ENCODE results near the gene KDM3A. TPM values are rescaled to one million over a fixed set of nuclear protein-coding genes. Genes with fewer than 3 reads are reported as not detected.

Gene KDM3A
- total and polyA plus RNA-seq, 10 of the 15 experiments (the other 5 are each of a cell fraction or from before 2014, with no cell fraction given) = 3.8 to 102 (median 11.1) TPM

GRCh38 chr2:86443631-86444350 lies 2.6 kb downstream of the KDM3A start:
- H3K4me2 ChIP-seq (ENCODE audit: control insufficient read depth, insufficient read depth) = peak overlapping the region; percentile 75
- in situ Hi-C loops (cut with MboI) (loop anchor here (25.0 kb wide), 1 partner anchor 1506 kb away; no protein-coding TSS in a partner anchor), intact Hi-C loops (cut with micrococcal nuclease; ENCODE audit: unreplicated experiment) (loop anchor here (2.0 to 10.0 kb wide), 2 partner anchors 119 to 219 kb away; partner anchors contain the start of gene CHMP3)
- ChIA-PET CTCF (interaction anchor here (1.0 to 4.0 kb wide), 4 partner anchors 8 to 222 kb away, joined by 3 to 15 read pairs (median 6); no protein-coding TSS in a partner anchor), POLR2A (interaction anchor here (0.9 to 3.0 kb wide), 2 partner anchors 119 to 175 kb away, joined by 3 to 20 read pairs; partner anchors contain the start of gene CHMP3), SMC1A (ENCODE audit: uncharacterized antibody, unreplicated experiment) (interaction anchor here (0.8 to 2.8 kb wide), 8 partner anchors 15 to 223 kb away, joined by 3 to 13 read pairs (median 4); no protein-coding TSS in a partner anchor), RAD21 (ENCODE audit: unreplicated experiment) (interaction anchor here (1.3 to 2.0 kb wide), 2 partner anchors 173 to 178 kb away, joined by 4 to 10 read pairs; no protein-coding TSS in a partner anchor)
- no peaks in the 10 kb centered on the region for H3K27me3 ChIP-seq (replicated peaks in 1 of 2; ENCODE audit: control insufficient read depth in 2 of 2, insufficient read depth in 2 of 2, low read length in 1 of 2)
- peaks cover 12% of the 10 kb centered on the region; the same call in 2 of the 3 replicates for H3K9me3 ChIP-seq (replicated peaks; ENCODE audit: control insufficient read depth, insufficient read depth, low read length)
- FAIRE-seq (no peak), DNase-seq (ENCODE audit: low read depth, low spot score) (no peak), ATAC-seq (no peak)
- WGBS (ENCODE audit: insufficient coverage, insufficient replicate concordance, low lambda C conversion rate, missing lambda C conversion rate) = 82% methylated on average over 7 of the region's 7 CpGs
- H3K36me3 ChIP-seq (ENCODE audit: control insufficient read depth in 2 of 2, insufficient read depth in 2 of 2, low read length in 1 of 2) = peaks cover 1 to 19% of the 10 kb centered on the region in 2 experiments; a peak in 3 of 4 replicates
- no TSS peak for BruUV-seq (replicated peaks)
- peaks cover 11% of the 10 kb centered on the region for H3K4me1 ChIP-seq (ENCODE audit: control insufficient read depth, insufficient read depth, low read length)
- peak overlapping the region; percentile 78 for H3K4me3 ChIP-seq
- H3K9ac ChIP-seq (ENCODE audit: control insufficient read depth, insufficient read depth, low read length) = no peak overlapping the region; the same call in 1 of the 2 replicates
- no peak overlapping the region; the same call in 1 of the 2 replicates for H3K27ac ChIP-seq (ENCODE audit: control insufficient read depth, insufficient read depth)
- peaks cover 11% of the 10 kb centered on the region for H4K20me1 ChIP-seq (ENCODE audit: control insufficient read depth, insufficient read depth)
- TF ChIP-seq SUPT20H (IDR thresholded peaks at IDR 0.05; ENCODE audit: borderline replicate concordance, control insufficient read depth, low read depth, low read length) (no peak), POLR2AphosphoS2 (IDR thresholded peaks at IDR 0.05; ENCODE audit: low read depth, low read length) (no peak), BACH1 (IDR thresholded peaks at IDR 0.05; ENCODE audit: borderline replicate concordance) (no peak), REST (IDR thresholded peaks at IDR 0.05; ENCODE audit: low read depth, low read length) (no peak), ZBTB40 (IDR thresholded peaks at IDR 0.05; ENCODE audit: borderline replicate concordance) (no peak), NR2C2 (IDR thresholded peaks at IDR 0.05; ENCODE audit: borderline replicate concordance, control insufficient read depth, insufficient read length, low read depth) (no peak), FOXK2 (IDR thresholded peaks at IDR 0.05) (no peak), ZNF687 (IDR thresholded peaks at IDR 0.05) (no peak), SIX5 (IDR thresholded peaks at IDR 0.05; ENCODE audit: low read depth, low read length, severe bottlenecking) (no peak)
- H2AFZ ChIP-seq (ENCODE audit: control insufficient read depth, low read depth, low read length) = no peak overlapping the region
- peaks cover 71% of the 10 kb centered on the region for H3K79me2 ChIP-seq (ENCODE audit: control insufficient read depth, insufficient read depth, low read length)
